Endothelial cell of umbilical vein (primary cell): Measurements from ENCODE around the gene SLC5A6.

Experiments used
- EZH2 ChIP-seq: IDR thresholded peaks from 2 replicates; pipeline ENCODE4 v1.6.1; 2012; ENCODE audit warnings: borderline replicate concordance, low read depth, mild to moderate bottlenecking, moderate library complexity, low read length, inconsistent platforms; ENCODE audit not compliant: severe bottlenecking
- JUN ChIP-seq: IDR thresholded peaks from 2 replicates; pipeline ENCODE4 v1.6.1; 2011; ENCODE audit warnings: borderline replicate concordance, low read depth; ENCODE audit not compliant: insufficient read length, insufficient read depth
- MAX ChIP-seq: IDR thresholded peaks from 2 replicates; pipeline ENCODE4 v1.6.1; 2011; ENCODE audit not compliant: insufficient read depth, insufficient read length
- POLR2A ChIP-seq: IDR thresholded peaks from 2 replicates; pipeline ENCODE4 v1.6.1; 2012; ENCODE audit warnings: low read depth, mild to moderate bottlenecking, control low read depth, low read length
- POLR2AphosphoS5 ChIP-seq: IDR thresholded peaks from 2 replicates; pipeline ENCODE4 v1.6.1; 2012; ENCODE audit warnings: low read depth, mild to moderate bottlenecking, control low read depth, low read length, moderate library complexity; ENCODE audit not compliant: insufficient read depth
- TF ChIP-seq, protein P1 (sequence below), 2 donors: IDR thresholded peaks; 1 replicate in 1 of 2; 2 replicates in 1 of 2; pipeline ENCODE4 v1.5.1; 2011; ENCODE audit warnings: low read length in 2 of 2, mild to moderate bottlenecking in 2 of 2, moderate library complexity in 2 of 2, control low read depth in 1 of 2, inconsistent platforms in 1 of 2, low read depth in 1 of 2; ENCODE audit not compliant: insufficient read depth in 1 of 2; ENCODE audit errors: extremely low read depth in 1 of 2

GRCh38 chr2:27221166-27221565 lies 9.1 kb upstream of the SLC5A6 start:
- TF ChIP-seq, protein P1, sequence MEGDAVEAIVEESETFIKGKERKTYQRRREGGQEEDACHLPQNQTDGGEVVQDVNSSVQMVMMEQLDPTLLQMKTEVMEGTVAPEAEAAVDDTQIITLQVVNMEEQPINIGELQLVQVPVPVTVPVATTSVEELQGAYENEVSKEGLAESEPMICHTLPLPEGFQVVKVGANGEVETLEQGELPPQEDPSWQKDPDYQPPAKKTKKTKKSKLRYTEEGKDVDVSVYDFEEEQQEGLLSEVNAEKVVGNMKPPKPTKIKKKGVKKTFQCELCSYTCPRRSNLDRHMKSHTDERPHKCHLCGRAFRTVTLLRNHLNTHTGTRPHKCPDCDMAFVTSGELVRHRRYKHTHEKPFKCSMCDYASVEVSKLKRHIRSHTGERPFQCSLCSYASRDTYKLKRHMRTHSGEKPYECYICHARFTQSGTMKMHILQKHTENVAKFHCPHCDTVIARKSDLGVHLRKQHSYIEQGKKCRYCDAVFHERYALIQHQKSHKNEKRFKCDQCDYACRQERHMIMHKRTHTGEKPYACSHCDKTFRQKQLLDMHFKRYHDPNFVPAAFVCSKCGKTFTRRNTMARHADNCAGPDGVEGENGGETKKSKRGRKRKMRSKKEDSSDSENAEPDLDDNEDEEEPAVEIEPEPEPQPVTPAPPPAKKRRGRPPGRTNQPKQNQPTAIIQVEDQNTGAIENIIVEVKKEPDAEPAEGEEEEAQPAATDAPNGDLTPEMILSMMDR (IDR thresholded peaks at IDR 0.05; ENCODE audit: extremely low read depth in 1 of 2, insufficient read depth in 1 of 2, low read depth in 1 of 2, low read length in 2 of 2), result no peak
- TF ChIP-seq EZH2, result no peak
- TF ChIP-seq JUN, result no peak
- TF ChIP-seq POLR2AphosphoS5, result no peak
- TF ChIP-seq POLR2A, result no peak
- no peak for TF ChIP-seq MAX
